Upper lobe of left lung (tissue), 6 donors: Measurements from ENCODE around the gene PIN4. TPM values are rescaled to one million over a fixed set of nuclear protein-coding genes. Genes with fewer than 3 reads are reported as not detected.
"Not testable (repeated sequence)": the region's sequence is repeated elsewhere in the genome, so short reads cannot be mapped to it uniquely, and the experiment has no call there.

ENCODE experiments used
- ATAC-seq, 2 donors: fragments of 200-7000 bp; cut with Tn5 transposase; one replicate each; pipeline ENCODE4 v1.9.1; 2022; ENCODE audit warnings: mild to moderate bottlenecking in 2 of 2, moderate library complexity in 2 of 2; ENCODE audit not compliant: low FRiP score in 2 of 2
- DNase-seq, 2 donors: peaks; one replicate each; pipeline ENCODE4 v3.0.0-alpha.2; 2019 to 2020
- H3K27ac ChIP-seq, 4 donors: fragments of 200-600 bp; sonication (generic); one replicate each; pipeline ENCODE4 v1.5.1; 2016 to 2019
- H3K27me3 ChIP-seq, 4 donors: fragments of 200-600 bp; sonication (generic); one replicate each; pipeline ENCODE4 v1.5.1; 2017 to 2019
- H3K36me3 ChIP-seq, 4 donors: fragments of 200-600 bp; sonication (generic); one replicate each; pipeline ENCODE4 v1.5.1; 2016 to 2019
- H3K4me1 ChIP-seq, 4 donors: fragments of 200-600 bp; sonication (generic); one replicate each; pipeline ENCODE4 v1.5.1; 2018 to 2019
- H3K4me3 ChIP-seq, 4 donors: fragments of 200-600 bp; sonication (generic); one replicate each; pipeline ENCODE4 v1.5.1; 2017 to 2019; ENCODE audit warnings: mild to moderate bottlenecking in 2 of 4, moderate library complexity in 1 of 4
- H3K9me3 ChIP-seq, 4 donors: fragments of 200-600 bp; sonication (generic); one replicate each; pipeline ENCODE4 v1.5.1; 2018 to 2019
- EP300 ChIP-seq, 4 donors: sonication (generic); formaldehyde crosslinking; IDR thresholded peaks; one replicate each; pipeline ENCODE4 v1.5.1; 2017; ENCODE audit warnings: antibody characterized with exemption in 4 of 4, control low read depth in 2 of 4
- POLR2A ChIP-seq, 4 donors: fragments of 450-650 bp; IDR thresholded peaks; one replicate each; pipeline ENCODE4 v1.5.1; 2016 to 2017; ENCODE audit warnings: antibody characterized with exemption in 4 of 4, mild to moderate bottlenecking in 2 of 4
- POLR2AphosphoS5 ChIP-seq, 2 donors: sonication (generic); formaldehyde crosslinking; IDR thresholded peaks; one replicate each; pipeline ENCODE4 v1.5.1; 2017; ENCODE audit warnings: antibody characterized with exemption in 2 of 2
- WGBS, 2 donors: methylation state at CpG; one replicate each; pipeline ENCODE4 v1.1.5; 2017 to 2018; 5-methylcytosine and 5-hydroxymethylcytosine counted together
- total RNA-seq, 6 donors: library from RNA; depleted of rRNA in 4 of 6; stranded (reverse); fragments of >200 nt in 4 of 6; gene quantifications; one replicate each; pipeline versions ENCODE4 v1.1.0 to v1.2.1, GENCODE V29; 2016 to 2021
- TF ChIP-seq, protein P1 (sequence below), 6 experiments: fragments of 450-650 bp in 4 of 6; fragments of 200-600 bp in 2 of 6; sonication (generic) in 2 of 6; IDR thresholded peaks; one replicate each; pipeline ENCODE4 v1.5.1; 2016 to 2019; ENCODE audit warnings: antibody characterized with exemption in 6 of 6
- donor health status: DM: no; HTN: no; CAD: no; lungs with moderate emphysema.
- donor health status: DM: no; HTN: yes; CAD: no; lungs with severe emphysema.

The PIN4 gene
- total RNA-seq, 6 donors from 2014 or later, result 3.1 to 23.2 (median 7.2) TPM

DNA sequence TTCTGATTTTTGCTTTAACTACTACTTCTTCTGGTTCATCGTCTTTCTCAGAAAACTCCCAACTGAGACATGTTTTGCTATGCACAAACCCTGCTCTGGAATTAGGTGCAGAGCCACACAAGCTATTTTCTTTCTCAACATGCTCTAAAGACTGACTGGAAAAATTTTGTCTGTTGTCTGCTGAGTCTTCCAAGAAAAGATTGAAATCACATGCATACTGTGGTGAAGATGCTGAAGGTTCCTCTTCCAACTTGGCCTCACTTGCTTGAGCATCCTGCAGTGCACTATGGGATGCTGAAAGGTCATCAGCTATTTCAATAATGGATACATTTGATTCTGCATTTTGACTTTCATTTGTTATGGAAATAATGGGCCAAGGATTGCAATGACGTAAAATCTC is 24.1 kb downstream of the PIN4 start:
- H3K36me3 ChIP-seq, result peaks cover 0 to 4% (median 0%) of the 10 kb centered on the region in 4 donors
- ATAC-seq (no peak), DNase-seq (no peak)
- H3K27me3 ChIP-seq, result no peaks in the 10 kb centered on the region
- TF ChIP-seq EP300 (IDR thresholded peaks at IDR 0.05) (no peak), POLR2A (IDR thresholded peaks at IDR 0.05) (no peak), POLR2AphosphoS5 (IDR thresholded peaks at IDR 0.05) (no peak)
- TF ChIP-seq, protein P1, sequence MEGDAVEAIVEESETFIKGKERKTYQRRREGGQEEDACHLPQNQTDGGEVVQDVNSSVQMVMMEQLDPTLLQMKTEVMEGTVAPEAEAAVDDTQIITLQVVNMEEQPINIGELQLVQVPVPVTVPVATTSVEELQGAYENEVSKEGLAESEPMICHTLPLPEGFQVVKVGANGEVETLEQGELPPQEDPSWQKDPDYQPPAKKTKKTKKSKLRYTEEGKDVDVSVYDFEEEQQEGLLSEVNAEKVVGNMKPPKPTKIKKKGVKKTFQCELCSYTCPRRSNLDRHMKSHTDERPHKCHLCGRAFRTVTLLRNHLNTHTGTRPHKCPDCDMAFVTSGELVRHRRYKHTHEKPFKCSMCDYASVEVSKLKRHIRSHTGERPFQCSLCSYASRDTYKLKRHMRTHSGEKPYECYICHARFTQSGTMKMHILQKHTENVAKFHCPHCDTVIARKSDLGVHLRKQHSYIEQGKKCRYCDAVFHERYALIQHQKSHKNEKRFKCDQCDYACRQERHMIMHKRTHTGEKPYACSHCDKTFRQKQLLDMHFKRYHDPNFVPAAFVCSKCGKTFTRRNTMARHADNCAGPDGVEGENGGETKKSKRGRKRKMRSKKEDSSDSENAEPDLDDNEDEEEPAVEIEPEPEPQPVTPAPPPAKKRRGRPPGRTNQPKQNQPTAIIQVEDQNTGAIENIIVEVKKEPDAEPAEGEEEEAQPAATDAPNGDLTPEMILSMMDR (IDR thresholded peaks at IDR 0.05), result no peak
- 92 to 96% methylated on average over 2 of the region's 2 CpGs for WGBS, 2 donors
- H3K9me3 ChIP-seq, result no peaks in the 10 kb centered on the region
- H3K4me3 ChIP-seq, result no peak overlapping the region
- H3K27ac ChIP-seq, result no peak overlapping the region
- no peaks in the 10 kb centered on the region for H3K4me1 ChIP-seq

DNA sequence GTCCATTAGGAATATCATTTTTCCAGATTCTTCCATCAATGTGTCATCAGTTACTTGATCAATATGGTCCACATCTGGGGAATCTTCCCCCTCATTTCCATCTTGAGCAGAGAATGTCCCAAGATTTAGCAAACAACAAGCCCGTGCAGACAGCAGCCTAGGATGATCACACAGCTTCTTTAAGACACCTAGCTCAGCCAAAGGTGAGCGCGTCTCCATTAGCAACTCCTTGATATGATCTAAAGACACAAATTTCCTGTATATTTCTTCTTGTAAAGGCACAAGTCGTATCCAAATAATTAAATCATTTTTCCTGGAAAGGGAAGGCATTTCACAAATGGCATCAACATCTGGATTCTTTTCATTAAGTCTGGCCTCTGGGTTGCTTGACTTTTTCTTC is 25.8 kb downstream of the PIN4 start:
- no peak for ATAC-seq
- Histone ChIP-seq H3K4me1 (no peaks in the 10 kb centered on the region), H3K27ac (no peak overlapping the region), H3K9me3 (no peaks in the 10 kb centered on the region), H3K4me3 (no peak overlapping the region), H3K27me3 (no peaks in the 10 kb centered on the region), H3K36me3 (no peaks in the 10 kb centered on the region)
- no peak for DNase-seq
- 88 to 91% methylated on average over 4 of the region's 4 CpGs for WGBS, 2 donors
- TF ChIP-seq, protein P1 (IDR thresholded peaks at IDR 0.05), result no peak
- no peak for TF ChIP-seq POLR2AphosphoS5 (IDR thresholded peaks at IDR 0.05)
- TF ChIP-seq POLR2A (IDR thresholded peaks at IDR 0.05), result no peak
- no peak for TF ChIP-seq EP300 (IDR thresholded peaks at IDR 0.05)

DNA sequence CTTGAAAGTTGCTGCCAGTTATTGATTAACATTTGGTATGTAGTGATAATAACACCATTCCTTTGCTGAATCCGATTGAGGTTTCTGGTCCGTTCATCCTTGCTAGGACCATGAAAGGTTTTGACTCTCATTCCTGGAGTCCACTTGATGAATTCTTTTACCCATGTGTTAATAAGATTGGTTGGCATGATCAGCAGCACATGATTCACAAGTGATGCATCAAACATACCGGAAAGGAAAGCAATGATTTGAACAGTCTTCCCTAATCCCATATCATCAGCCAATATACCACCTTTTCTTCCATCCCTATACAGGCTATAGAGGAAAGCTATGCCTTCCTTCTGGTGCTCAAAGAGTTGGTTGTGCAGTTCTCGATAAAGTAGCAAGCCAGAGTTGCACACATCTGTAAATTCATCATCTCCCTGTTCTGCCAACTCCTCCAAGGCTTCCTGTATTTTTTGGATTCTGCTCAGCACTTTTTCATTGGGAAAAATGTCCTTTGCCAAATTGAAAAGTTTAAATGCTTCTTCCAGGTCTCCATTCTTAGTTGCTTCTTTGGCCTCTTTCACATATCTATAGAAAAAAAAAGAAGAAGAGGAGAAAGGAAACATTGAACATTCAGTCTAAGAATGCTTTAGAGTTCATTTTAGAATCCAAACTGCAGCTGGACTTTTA is 26.7 kb downstream of the PIN4 start:
- WGBS, 2 donors, result 95% methylated on average over 4 of the region's 4 CpGs
- TF ChIP-seq POLR2AphosphoS5 (IDR thresholded peaks at IDR 0.05) (no peak), POLR2A (IDR thresholded peaks at IDR 0.05) (no peak), EP300 (IDR thresholded peaks at IDR 0.05) (no peak)
- TF ChIP-seq, protein P1 (IDR thresholded peaks at IDR 0.05), result no peak
- Histone ChIP-seq H3K9me3 (no peaks in the 10 kb centered on the region), H3K36me3 (no peaks in the 10 kb centered on the region), H3K27ac (no peak overlapping the region), H3K4me1 (no peaks in the 10 kb centered on the region), H3K4me3 (no peak overlapping the region), H3K27me3 (no peaks in the 10 kb centered on the region)
- ATAC-seq (no peak), DNase-seq (no peak)

DNA sequence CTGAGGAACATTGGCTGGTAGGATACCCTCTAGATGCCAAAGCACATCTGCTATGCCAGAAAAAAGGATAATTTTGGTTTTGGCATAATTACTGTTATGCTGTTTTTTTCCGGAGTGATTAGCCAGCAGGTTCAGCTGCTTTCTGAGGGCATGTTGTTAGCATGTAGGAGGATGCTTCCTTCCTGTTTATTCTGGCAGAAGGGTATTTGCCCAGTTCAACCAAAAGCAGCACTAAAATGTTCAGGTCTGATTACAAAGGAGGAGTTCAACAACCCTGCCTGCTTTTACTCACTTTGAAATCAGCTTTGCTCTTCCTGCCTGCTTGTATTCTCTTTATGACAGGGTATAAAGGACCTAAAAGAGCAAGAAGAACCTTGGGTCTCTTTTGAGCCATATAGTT is 35.4 kb downstream of the PIN4 start:
- 20 to 67% methylated on average over 1 of the region's 1 CpG for WGBS, 2 donors
- TF ChIP-seq POLR2AphosphoS5 (IDR thresholded peaks at IDR 0.05) (no peak), POLR2A (IDR thresholded peaks at IDR 0.05) (no peak)
- TF ChIP-seq, protein P1 (IDR thresholded peaks at IDR 0.05), result no peak
- ATAC-seq, result no peak
- Histone ChIP-seq H3K27me3 (no peaks in the 10 kb centered on the region), H3K9me3 (no peaks in the 10 kb centered on the region), H3K4me3 (no peak overlapping the region), H3K36me3 (no peaks in the 10 kb centered on the region), H3K27ac (no peak overlapping the region), H3K4me1 (no peaks in the 10 kb centered on the region)
- no peak for DNase-seq

DNA sequence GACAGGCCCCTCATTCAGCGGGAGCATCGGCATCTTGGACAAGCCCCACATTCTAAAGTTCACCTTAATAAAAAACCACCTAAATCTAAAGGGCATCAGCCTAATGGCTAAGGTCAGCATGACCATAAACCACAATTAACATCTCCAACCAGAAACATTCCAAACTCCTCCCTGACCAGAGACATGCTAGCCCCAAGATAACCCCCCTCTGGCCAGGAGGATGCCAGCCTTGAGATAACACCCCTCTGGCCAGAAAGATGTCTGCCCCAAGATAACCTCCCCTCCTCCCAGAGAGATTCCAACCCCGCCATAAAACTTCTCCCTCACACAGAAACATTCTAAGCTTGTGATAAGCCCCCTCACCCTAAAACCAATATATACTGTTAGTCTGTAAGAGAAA is 38.8 kb downstream of the PIN4 start:
- not testable (repeated sequence) for H3K9me3 ChIP-seq, H3K4me3 ChIP-seq, H3K27me3 ChIP-seq, DNase-seq, H3K4me1 ChIP-seq, ATAC-seq, H3K36me3 ChIP-seq, H3K27ac ChIP-seq
- 94 to 97% methylated on average over 2 to 3 of the region's 3 CpGs for WGBS, 2 donors
